SK-N-SH (cell line): ENCODE data around the gene NOS2.

Experiments used
- CHD2 ChIP-seq: fragments of 150-350 bp; IDR thresholded peaks from 2 replicates; pipeline ENCODE4 v1.6.1; 2018; ENCODE audit warnings: low read length; ENCODE audit not compliant: partially characterized antibody
- EP300 ChIP-seq, 2 experiments: IDR thresholded peaks; 2 replicates each; pipeline versions ENCODE4 v1.4.0 to v1.6.1; 2012; ENCODE audit warnings: borderline replicate concordance in 1 of 2, low read depth in 1 of 2, low read length in 1 of 2
- GABPA ChIP-seq: IDR thresholded peaks from 2 replicates; pipeline ENCODE4 v1.4.0; 2012; ENCODE audit warnings: low read depth, mild to moderate bottlenecking
- IRF3 ChIP-seq: fragments of 150-350 bp; IDR thresholded peaks from 2 replicates; pipeline ENCODE4 v1.6.1; 2016; ENCODE audit warnings: mild to moderate bottlenecking, low read depth, low read length
- MAX ChIP-seq: IDR thresholded peaks from 2 replicates; pipeline ENCODE4 v1.4.0; 2012; ENCODE audit warnings: low read depth
- NRF1 ChIP-seq: IDR thresholded peaks from 2 replicates; pipeline ENCODE4 v1.6.1; 2012; ENCODE audit warnings: low read depth, mild to moderate bottlenecking, low read length
- RAD21 ChIP-seq: IDR thresholded peaks from 2 replicates; pipeline ENCODE4 v1.6.1; 2012; ENCODE audit warnings: mild to moderate bottlenecking, low read length
- SMC3 ChIP-seq: IDR thresholded peaks from 2 replicates; pipeline ENCODE4 v1.6.1; 2012; ENCODE audit warnings: low read depth, low read length, improper control_type of control experiment
- TAF1 ChIP-seq: IDR thresholded peaks from 2 replicates; pipeline ENCODE4 v1.6.1; 2012; ENCODE audit warnings: low read depth, mild to moderate bottlenecking, low read length, moderate library complexity, borderline replicate concordance
- TEAD4 ChIP-seq: IDR thresholded peaks from 2 replicates; pipeline ENCODE4 v1.4.0; 2012; ENCODE audit warnings: mild to moderate bottlenecking, borderline replicate concordance; ENCODE audit not compliant: insufficient read depth
- YY1 ChIP-seq: IDR thresholded peaks from 2 replicates; pipeline ENCODE4 v1.4.0; 2012; ENCODE audit warnings: low read depth, mild to moderate bottlenecking
- TF ChIP-seq, protein P1 (sequence below): fragments of 200-600 bp; sonication (generic); IDR thresholded peaks from 2 replicates; pipeline ENCODE4 v1.6.1; 2017; ENCODE audit warnings: antibody characterized with exemption, mild to moderate bottlenecking, moderate library complexity

DNA sequence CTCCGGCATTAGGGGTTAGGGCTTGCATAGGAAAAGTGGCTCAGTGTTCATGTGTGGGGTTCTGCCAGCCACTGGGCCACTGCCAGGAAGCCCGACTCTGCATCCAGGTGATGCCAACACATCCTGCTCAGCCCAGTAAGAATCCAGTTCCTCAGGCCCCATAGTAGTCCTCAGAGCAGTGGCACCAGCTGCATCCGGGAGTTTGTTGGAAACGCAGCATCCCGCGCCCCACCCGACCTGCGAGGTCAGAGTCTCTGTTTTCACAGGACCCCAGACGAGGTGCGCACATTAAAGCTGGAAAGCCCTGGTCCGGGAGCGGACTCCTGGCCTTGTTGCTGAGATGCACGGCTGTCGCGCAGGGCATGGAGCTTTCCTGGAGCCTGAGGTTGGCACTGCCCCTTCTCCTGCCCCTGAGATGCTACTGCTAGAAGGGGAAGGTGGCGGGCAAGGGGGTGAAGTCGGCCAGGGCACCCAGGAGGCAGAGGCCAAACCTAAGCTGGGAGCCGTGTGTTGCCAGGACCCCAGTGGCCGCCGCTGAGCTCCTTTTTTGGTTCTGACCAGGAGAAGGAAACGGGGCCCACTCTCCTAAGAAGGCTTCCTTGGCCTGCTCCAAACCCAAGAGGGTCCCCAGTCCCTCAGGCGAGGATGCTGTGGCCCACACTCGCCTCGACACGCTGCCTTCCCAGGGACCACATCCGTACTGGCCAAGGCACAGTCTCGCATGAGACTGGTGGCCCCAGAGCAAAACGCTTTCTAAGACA lies 44.4 kb downstream of the NOS2 start:
- TF ChIP-seq, protein P1, sequence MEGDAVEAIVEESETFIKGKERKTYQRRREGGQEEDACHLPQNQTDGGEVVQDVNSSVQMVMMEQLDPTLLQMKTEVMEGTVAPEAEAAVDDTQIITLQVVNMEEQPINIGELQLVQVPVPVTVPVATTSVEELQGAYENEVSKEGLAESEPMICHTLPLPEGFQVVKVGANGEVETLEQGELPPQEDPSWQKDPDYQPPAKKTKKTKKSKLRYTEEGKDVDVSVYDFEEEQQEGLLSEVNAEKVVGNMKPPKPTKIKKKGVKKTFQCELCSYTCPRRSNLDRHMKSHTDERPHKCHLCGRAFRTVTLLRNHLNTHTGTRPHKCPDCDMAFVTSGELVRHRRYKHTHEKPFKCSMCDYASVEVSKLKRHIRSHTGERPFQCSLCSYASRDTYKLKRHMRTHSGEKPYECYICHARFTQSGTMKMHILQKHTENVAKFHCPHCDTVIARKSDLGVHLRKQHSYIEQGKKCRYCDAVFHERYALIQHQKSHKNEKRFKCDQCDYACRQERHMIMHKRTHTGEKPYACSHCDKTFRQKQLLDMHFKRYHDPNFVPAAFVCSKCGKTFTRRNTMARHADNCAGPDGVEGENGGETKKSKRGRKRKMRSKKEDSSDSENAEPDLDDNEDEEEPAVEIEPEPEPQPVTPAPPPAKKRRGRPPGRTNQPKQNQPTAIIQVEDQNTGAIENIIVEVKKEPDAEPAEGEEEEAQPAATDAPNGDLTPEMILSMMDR: no peak
- no peak for TF ChIP-seq YY1
- TF ChIP-seq EP300 (IDR thresholded peaks at IDR 0.05; ENCODE audit: borderline replicate concordance in 1 of 2, low read depth in 1 of 2, low read length in 1 of 2): no peak
- TF ChIP-seq TEAD4: no peak
- TF ChIP-seq MAX: no peak
- TF ChIP-seq CHD2: no peak
- TF ChIP-seq TAF1: no peak
- no peak for TF ChIP-seq GABPA
- TF ChIP-seq IRF3: no peak
- TF ChIP-seq RAD21: no peak
- TF ChIP-seq NRF1: no peak
- no peak for TF ChIP-seq SMC3
